Upper lobe of right lung (tissue), 1 donor: ENCODE measurements around the gene STK36. TPM values are rescaled to one million over a fixed set of nuclear protein-coding genes. Genes with fewer than 3 reads are reported as not detected.

Experiments used
- ATAC-seq: fragments of 200-7000 bp; cut with Tn5 transposase; one replicate; pipeline ENCODE4 v1.9.1; 2020; ENCODE audit warnings: mild to moderate bottlenecking, moderate library complexity
- DNase-seq: peaks from one replicate; pipeline ENCODE4 v3.0.0-alpha.2; 2020
- H3K27ac ChIP-seq: fragments of 200-600 bp; one replicate; pipeline ENCODE4 v1.8.0; 2022
- H3K27me3 ChIP-seq: fragments of 200-600 bp; one replicate; pipeline ENCODE4 v1.8.0; 2022; ENCODE audit warnings: mild to moderate bottlenecking
- H3K36me3 ChIP-seq: fragments of 200-600 bp; one replicate; pipeline ENCODE4 v1.8.0; 2022
- H3K4me1 ChIP-seq: fragments of 200-600 bp; one replicate; pipeline ENCODE4 v1.8.0; 2022
- H3K4me3 ChIP-seq: fragments of 200-600 bp; one replicate; pipeline ENCODE4 v1.8.0; 2022; ENCODE audit warnings: mild to moderate bottlenecking
- H3K9me3 ChIP-seq: fragments of 200-600 bp; one replicate; pipeline ENCODE4 v1.8.0; 2022
- CTCF ChIP-seq: fragments of 200-600 bp; IDR thresholded peaks from one replicate; pipeline ENCODE4 v1.8.0; 2022; ENCODE audit warnings: antibody characterized with exemption
- intact Hi-C: fragments of 100-400 bp; cut with DNase I; formaldehyde crosslinking; loops from one replicate; pipeline ENCODE4 v1.11.0; 2022
- total RNA-seq: library from RNA; stranded (reverse); fragmentation: NEBNext Ultra II Directional; extraction: Animal tissue kit (Norgen Biotek cat#: 25700); gene quantifications from one replicate; pipeline ENCODE4 v1.2.1, GENCODE V29; 2021
- donor health status: DM: no; HTN: yes; CAD: no; lungs with severe emphysema.

Gene STK36
- total RNA-seq, 1 donor from 2014 or later = 35.2 TPM

- intact Hi-C loops = no loop called here
- Histone ChIP-seq H3K27me3 (no peaks in the 10 kb centered on the region), H3K27ac (peak overlapping the region; percentile 37), H3K9me3 (no peaks in the 10 kb centered on the region), H3K4me3 (no peak overlapping the region), H3K36me3 (peaks cover 11% of the 10 kb centered on the region), H3K4me1 (peaks cover 28% of the 10 kb centered on the region)
- DNase-seq = no peak
- no peak for TF ChIP-seq CTCF
- ATAC-seq = peak; percentile 92
Measured at GRCh38 chr2:218733171-218734021, 61.5 kb downstream of the STK36 start.

- no peak for ATAC-seq
- Histone ChIP-seq H3K36me3 (peaks cover 20% of the 10 kb centered on the region), H3K27ac (no peak overlapping the region), H3K27me3 (no peaks in the 10 kb centered on the region), H3K4me3 (no peak overlapping the region), H3K9me3 (no peaks in the 10 kb centered on the region), H3K4me1 (peaks cover 28% of the 10 kb centered on the region)
- intact Hi-C loops = no loop called here
- DNase-seq = no peak
- no peak for TF ChIP-seq CTCF
Measured at GRCh38 chr2:218734190-218734975, 62.5 kb downstream of the STK36 start.

- DNase-seq = no peak
- Histone ChIP-seq H3K4me1 (peaks cover 21% of the 10 kb centered on the region), H3K27ac (no peak overlapping the region), H3K36me3 (peaks cover 36% of the 10 kb centered on the region), H3K4me3 (no peak overlapping the region), H3K9me3 (no peaks in the 10 kb centered on the region), H3K27me3 (no peaks in the 10 kb centered on the region)
- TF ChIP-seq CTCF = no peak
- intact Hi-C loops = no loop called here
- no peak for ATAC-seq
Measured at GRCh38 chr2:218736531-218736930, 64.6 kb downstream of the STK36 start.

- Histone ChIP-seq H3K9me3 (no peaks in the 10 kb centered on the region), H3K4me1 (no peaks in the 10 kb centered on the region), H3K36me3 (peaks cover 57% of the 10 kb centered on the region), H3K4me3 (no peak overlapping the region), H3K27me3 (no peaks in the 10 kb centered on the region), H3K27ac (no peak overlapping the region)
- DNase-seq (no peak), ATAC-seq (peak; percentile 24)
- no peak for TF ChIP-seq CTCF
- intact Hi-C loops = no loop called here
Measured at GRCh38 chr2:218743068-218743467, 71.2 kb downstream of the STK36 start.

GRCh38 chr2:218744615-218745014, 72.7 kb downstream of the STK36 start:
- intact Hi-C loops = no loop called here
- no peak overlapping the region for H3K27ac ChIP-seq

More at GRCh38 chr2:218744615-218745014, 72.7 kb downstream of the STK36 start:
- Histone ChIP-seq H3K27me3 (no peaks in the 10 kb centered on the region), H3K9me3 (no peaks in the 10 kb centered on the region), H3K36me3 (peaks cover 58% of the 10 kb centered on the region), H3K4me3 (no peak overlapping the region), H3K4me1 (no peaks in the 10 kb centered on the region)
- ATAC-seq (no peak), DNase-seq (no peak)
- no peak for TF ChIP-seq CTCF
